Measurements from ENCODE around the gene PDE8A.

Gene PDE8A, protein sequence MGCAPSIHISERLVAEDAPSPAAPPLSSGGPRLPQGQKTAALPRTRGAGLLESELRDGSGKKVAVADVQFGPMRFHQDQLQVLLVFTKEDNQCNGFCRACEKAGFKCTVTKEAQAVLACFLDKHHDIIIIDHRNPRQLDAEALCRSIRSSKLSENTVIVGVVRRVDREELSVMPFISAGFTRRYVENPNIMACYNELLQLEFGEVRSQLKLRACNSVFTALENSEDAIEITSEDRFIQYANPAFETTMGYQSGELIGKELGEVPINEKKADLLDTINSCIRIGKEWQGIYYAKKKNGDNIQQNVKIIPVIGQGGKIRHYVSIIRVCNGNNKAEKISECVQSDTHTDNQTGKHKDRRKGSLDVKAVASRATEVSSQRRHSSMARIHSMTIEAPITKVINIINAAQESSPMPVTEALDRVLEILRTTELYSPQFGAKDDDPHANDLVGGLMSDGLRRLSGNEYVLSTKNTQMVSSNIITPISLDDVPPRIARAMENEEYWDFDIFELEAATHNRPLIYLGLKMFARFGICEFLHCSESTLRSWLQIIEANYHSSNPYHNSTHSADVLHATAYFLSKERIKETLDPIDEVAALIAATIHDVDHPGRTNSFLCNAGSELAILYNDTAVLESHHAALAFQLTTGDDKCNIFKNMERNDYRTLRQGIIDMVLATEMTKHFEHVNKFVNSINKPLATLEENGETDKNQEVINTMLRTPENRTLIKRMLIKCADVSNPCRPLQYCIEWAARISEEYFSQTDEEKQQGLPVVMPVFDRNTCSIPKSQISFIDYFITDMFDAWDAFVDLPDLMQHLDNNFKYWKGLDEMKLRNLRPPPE

DNA sequence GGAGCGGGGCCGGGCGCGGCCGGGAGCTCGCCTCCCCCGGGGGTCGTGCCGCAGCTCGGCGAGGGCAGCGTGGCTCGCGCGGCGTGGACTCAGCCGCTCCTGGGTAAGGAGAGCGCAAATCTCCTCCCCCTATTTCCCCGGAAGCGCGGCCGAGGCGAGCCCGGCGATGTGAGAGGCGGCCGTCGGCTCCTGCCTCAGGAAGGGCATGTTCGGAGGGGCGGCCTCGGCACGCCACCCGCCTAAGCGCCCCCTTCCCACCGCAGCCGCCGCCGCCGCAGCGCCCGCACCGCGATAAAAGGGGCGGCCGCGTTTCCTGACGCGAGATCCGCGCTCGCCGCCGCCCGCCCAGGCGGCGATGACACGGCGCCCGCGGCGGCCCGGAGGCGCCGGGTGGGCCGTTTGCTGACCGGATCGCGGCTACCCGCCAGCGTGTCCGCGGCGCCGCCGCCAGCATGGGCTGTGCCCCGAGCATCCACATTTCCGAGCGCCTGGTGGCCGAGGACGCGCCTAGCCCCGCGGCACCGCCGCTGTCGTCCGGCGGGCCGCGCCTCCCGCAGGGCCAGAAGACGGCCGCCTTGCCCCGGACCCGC lies at the start of gene PDE8A:
Gene PDE8A (plus strand): TSS at position 146 of the 590 bp plus-strand sequence. CDS start 307 bp downstream, at position 453.
- no peak for DNase-seq (ENCODE audit: low read depth, low spot score)

GRCh38 chr15:84934942-84935729 lies 46.5 kb upstream of the PDE8A start:
- no peak for DNase-seq (ENCODE audit: low read depth, low spot score)

DNA sequence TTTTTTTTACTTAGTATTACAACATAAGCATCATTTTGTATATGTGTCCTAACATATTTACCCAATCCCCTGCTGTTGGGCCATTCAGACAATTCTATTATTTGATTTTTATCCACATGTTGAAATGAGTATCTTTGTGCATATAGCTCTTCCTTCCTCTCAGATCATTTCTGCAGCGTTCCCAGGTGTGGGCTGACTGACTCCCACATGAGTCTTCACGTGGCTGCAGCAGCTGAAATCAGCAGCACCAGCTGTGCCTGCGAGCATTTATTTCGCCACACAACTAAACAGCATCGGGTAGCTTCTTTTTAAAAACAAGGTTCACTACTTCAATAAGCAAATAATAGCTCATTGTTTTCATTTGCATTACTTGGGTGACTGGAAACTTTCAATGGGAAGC lies 44.5 kb upstream of the PDE8A start:
- no peak for DNase-seq (ENCODE audit: low read depth, low spot score)

DNA sequence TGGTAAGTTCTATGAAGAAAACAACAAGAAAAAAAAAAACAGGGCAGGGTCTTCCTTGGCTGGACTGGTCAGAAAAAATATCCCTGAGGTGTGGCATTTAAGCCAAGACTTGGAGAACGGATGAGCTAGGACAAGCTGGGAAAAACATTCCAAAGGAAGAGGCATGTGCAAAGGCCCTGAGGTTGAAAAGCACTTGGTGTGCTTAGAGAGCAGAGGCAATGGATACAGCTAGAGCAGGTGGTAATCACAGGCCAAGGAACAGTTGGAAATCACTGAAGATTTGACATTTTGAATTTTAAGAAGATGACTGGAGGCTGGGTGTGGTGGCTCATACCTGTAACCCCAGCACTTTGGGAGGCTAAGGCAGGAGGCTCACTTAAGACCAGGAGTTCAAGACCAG lies 42.9 kb upstream of the PDE8A start:
- no peak for DNase-seq (ENCODE audit: low read depth, low spot score)

DNA sequence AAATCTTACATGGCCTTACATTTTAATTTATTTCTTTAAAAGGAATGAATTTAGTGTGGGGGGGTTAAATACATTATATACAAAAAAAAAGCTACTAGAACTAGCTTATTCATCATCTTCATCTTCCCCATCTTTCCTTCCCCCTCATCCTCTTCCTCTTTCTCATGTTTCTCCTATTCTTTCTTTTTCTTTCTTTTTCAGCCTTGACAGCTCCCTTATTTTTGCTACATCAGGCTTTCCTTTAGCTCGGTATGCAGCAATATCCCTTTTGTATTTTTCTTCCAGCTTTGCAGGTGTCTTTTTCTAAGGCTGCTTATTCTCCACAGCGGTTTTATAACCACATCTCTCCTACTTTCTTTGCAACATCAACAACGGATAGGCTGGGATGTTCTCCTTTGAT lies 41.3 kb upstream of the PDE8A start:
- no peak for DNase-seq (ENCODE audit: low read depth, low spot score)

DNA sequence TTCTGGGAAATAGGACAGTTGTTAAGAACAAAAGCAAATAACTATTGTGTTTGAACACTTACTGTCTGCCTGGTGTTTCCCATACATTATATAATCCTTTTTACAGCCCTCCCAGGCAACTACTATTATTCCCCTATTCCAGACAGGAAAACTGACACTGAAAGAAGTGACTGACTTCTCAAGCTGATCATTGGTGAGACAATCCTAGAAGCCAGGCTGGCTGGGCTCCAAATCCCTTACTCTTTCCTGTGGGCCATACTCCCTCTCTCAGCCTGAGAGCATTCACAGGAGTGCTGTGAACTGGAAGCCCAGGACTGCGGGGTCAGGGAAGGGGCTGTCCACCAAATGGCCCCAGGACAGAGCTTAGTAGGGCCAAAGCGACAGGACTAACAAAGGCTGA lies 39.2 kb upstream of the PDE8A start:
- no peak for DNase-seq (ENCODE audit: low read depth, low spot score)

DNA sequence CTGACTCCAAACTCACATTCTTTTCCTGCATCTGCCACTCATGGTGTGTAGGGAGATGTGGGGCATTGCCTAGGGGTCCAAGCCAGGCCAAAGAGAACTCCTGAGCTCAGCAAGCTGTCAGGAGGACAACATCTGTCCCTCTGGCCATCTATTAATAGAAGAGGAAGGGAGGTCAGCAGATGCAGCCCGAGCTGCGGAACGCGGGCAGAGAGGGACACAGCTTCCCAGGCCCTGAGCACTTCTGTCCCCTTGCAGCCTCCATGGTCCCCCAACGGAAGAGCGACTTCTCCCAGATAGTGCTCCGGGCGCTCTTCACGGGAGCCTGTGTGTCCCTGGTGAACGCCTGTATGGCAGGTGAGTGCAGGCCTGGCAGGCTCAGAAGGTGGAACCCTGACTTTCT lies 37.3 kb upstream of the PDE8A start:
- no peak for DNase-seq (ENCODE audit: low read depth, low spot score)

GRCh38 chr15:84944861-84945260 lies 36.8 kb upstream of the PDE8A start:
- no peak for DNase-seq (ENCODE audit: low read depth, low spot score)

- DNase-seq (ENCODE audit: low read depth, low spot score) = no peak
These were observed 34.7 kb upstream of the PDE8A start for GRCh38 chr15:84946772-84947489.

- no peak for DNase-seq (ENCODE audit: low read depth, low spot score)
These were observed 33.5 kb upstream of the PDE8A start for GRCh38 chr15:84947947-84948830.

GRCh38 chr15:84949043-84949442 lies 32.6 kb upstream of the PDE8A start:
- DNase-seq (ENCODE audit: low read depth, low spot score) = no peak

DNA sequence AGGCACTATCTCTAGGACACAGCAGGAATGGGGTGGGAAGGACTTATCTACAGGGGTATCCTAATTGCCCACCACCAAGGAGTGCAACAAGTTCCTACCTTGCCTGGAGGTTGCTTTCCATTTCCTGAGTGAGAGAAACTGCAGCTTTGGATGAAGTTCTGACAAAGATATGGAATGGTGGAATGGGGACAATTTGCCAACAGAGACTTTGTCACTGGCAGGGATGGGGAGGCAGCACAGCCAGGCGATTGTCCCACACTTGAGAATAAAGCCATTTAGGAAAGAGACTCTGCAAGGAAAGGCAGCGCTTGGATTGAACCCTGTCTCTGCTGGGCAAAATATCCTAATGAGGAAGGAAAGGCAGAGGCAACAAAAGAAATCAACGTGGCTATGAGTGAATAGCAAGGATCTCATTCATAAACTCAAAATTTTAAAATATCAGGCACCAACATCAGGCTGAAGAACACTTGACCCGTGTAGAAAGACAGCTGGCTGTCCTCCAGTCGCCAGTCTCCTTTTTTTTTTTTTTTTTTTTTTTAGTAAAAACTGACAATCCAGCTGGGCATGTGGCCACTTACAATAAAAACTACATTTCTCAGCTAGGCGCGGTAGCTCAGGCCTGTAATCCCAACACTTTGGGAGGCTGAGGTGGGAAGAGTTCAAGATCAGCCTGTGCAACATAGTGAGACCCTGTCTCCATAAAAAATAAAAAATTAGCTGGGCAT lies 31.6 kb upstream of the PDE8A start:
- DNase-seq (ENCODE audit: low read depth, low spot score) = no peak

DNA sequence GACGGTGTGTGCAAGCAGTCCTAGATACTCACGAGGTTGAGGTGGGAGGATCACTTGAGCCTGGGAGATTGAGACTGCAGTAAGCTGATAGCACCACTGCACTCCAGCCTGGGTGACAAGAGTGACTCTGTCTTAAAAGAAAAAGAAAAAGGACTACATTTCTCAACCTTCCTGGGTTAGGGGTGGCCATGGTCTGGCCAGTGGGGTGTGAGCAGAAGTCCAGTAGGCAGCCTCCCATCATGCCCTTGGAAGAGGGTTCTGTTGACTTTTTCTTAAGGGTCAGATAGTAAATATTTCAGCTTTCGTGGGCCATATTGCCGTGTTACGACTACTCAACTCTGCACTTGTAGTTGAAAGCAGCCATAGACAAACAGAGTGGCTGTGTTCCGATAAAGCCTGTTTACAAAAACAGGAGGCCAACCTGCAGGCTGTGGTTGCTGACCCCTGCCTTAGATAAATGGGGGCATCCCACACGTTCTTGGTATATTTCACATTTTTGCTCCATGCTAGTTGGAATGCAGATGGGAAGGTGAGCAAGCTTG lies 31.0 kb upstream of the PDE8A start:
- DNase-seq (ENCODE audit: low read depth, low spot score) = no peak

DNA sequence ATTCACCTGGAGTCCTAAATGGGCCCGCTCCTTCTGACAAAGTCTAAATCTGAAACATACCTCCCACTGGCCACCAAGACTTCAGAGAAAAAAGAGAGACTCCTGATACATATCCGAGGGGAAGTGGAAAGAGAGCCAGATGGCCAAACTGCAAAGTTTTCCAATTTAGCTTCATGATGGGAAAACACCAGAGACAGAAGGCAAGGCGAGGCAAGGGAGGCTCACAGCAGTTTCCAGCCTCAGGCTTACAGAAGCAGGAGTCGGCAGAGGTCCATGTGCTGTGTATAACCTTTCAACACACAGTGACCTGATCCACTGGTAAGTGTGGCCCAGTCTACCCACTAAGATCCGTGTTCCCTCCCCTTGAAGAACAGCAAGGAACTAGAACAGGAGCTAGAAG lies 29.9 kb upstream of the PDE8A start:
- DNase-seq (ENCODE audit: low read depth, low spot score) = no peak

DNA sequence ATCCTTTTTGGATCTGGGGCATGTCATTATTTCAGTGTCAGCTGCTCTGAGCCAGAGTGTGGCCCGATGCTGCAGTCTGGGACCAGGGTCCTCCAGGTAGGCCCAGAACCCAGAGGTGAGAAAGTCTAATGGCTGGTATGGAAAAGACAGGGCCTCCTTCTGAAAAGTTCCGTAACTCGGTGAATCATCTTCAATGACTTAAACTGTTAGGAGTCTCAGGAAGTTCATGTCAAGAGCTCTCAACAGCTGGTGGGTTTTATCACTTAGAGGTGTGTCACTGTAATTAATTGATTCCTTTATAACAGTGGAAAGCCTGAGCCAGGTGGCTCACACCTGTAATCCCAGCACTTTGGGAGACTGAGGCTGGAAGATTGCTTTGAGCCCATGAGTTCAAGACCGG lies 28.5 kb upstream of the PDE8A start:
- DNase-seq (ENCODE audit: low read depth, low spot score) = no peak

- DNase-seq (ENCODE audit: low read depth, low spot score) = no peak
These were observed 27.9 kb upstream of the PDE8A start for GRCh38 chr15:84953726-84954125.

- DNase-seq (ENCODE audit: low read depth, low spot score) = no peak
These were observed 26.4 kb upstream of the PDE8A start for GRCh38 chr15:84955089-84955848.

- no peak for DNase-seq (ENCODE audit: low read depth, low spot score)
These were observed 25.5 kb upstream of the PDE8A start for GRCh38 chr15:84956199-84956598.
